Mucosa of stomach (tissue), 1 donor: ENCODE measurements around the gene GPC6.

Source experiments
- H3K27me3 ChIP-seq: one replicate; pipeline ENCODE4 v1.7.0; 2013; ENCODE audit warnings: mild to moderate bottlenecking, low read length; ENCODE audit not compliant: control insufficient read depth, insufficient read depth
- H3K36me3 ChIP-seq: one replicate; pipeline ENCODE4 v1.7.0; 2013; ENCODE audit warnings: low read length; ENCODE audit not compliant: control insufficient read depth, insufficient read depth
- H3K4me1 ChIP-seq: one replicate; pipeline ENCODE4 v1.7.0; 2013; ENCODE audit warnings: mild to moderate bottlenecking, low read length; ENCODE audit not compliant: control insufficient read depth, insufficient read depth
- H3K4me3 ChIP-seq: one replicate; pipeline ENCODE4 v1.7.0; 2013; ENCODE audit warnings: low read length
- H3K9ac ChIP-seq: one replicate; pipeline ENCODE4 v1.7.0; 2013; ENCODE audit warnings: mild to moderate bottlenecking, low read length, moderate library complexity
- H3K9me3 ChIP-seq: one replicate; pipeline ENCODE4 v1.7.0; 2013; ENCODE audit warnings: mild to moderate bottlenecking, low read length, moderate library complexity; ENCODE audit not compliant: control insufficient read depth
- donor health status: Pancreatic carcinoma.

GPC6 gene

GRCh38 chr13:94248454-94249228, 1022.0 kb downstream of the GPC6 start:
- H3K9me3 ChIP-seq: no peaks in the 10 kb centered on the region
- no peaks in the 10 kb centered on the region for H3K27me3 ChIP-seq
- H3K4me3 ChIP-seq: no peak overlapping the region
- H3K4me1 ChIP-seq: no peaks in the 10 kb centered on the region
- H3K36me3 ChIP-seq: no peaks in the 10 kb centered on the region
- H3K9ac ChIP-seq: no peak overlapping the region

- H3K36me3 ChIP-seq: no peaks in the 10 kb centered on the region
- no peaks in the 10 kb centered on the region for H3K9me3 ChIP-seq
- no peaks in the 10 kb centered on the region for H3K4me1 ChIP-seq
- no peak overlapping the region for H3K9ac ChIP-seq
- no peaks in the 10 kb centered on the region for H3K27me3 ChIP-seq
- H3K4me3 ChIP-seq: no peak overlapping the region
These were observed 1022.9 kb downstream of the GPC6 start for GRCh38 chr13:94249512-94249911.

GRCh38 chr13:94251831-94252608, 1025.4 kb downstream of the GPC6 start:
- H3K36me3 ChIP-seq: no peaks in the 10 kb centered on the region
- H3K27me3 ChIP-seq: no peaks in the 10 kb centered on the region
- H3K9me3 ChIP-seq: no peaks in the 10 kb centered on the region
- no peak overlapping the region for H3K9ac ChIP-seq
- no peak overlapping the region for H3K4me3 ChIP-seq
- H3K4me1 ChIP-seq: no peaks in the 10 kb centered on the region

GRCh38 chr13:94254737-94255136, 1028.1 kb downstream of the GPC6 start:
- no peak overlapping the region for H3K9ac ChIP-seq
- no peaks in the 10 kb centered on the region for H3K9me3 ChIP-seq
- no peak overlapping the region for H3K4me3 ChIP-seq
- no peaks in the 10 kb centered on the region for H3K4me1 ChIP-seq
- H3K36me3 ChIP-seq: no peaks in the 10 kb centered on the region
- H3K27me3 ChIP-seq: no peaks in the 10 kb centered on the region

- Histone ChIP-seq H3K9ac (no peak overlapping the region), H3K4me3 (no peak overlapping the region), H3K4me1 (no peaks in the 10 kb centered on the region), H3K27me3 (no peaks in the 10 kb centered on the region), H3K9me3 (no peaks in the 10 kb centered on the region), H3K36me3 (no peaks in the 10 kb centered on the region)
These were observed 1030.1 kb downstream of the GPC6 start for GRCh38 chr13:94256721-94257120.

- no peaks in the 10 kb centered on the region for H3K36me3 ChIP-seq
- H3K4me1 ChIP-seq: no peaks in the 10 kb centered on the region
- no peak overlapping the region for H3K9ac ChIP-seq
- H3K9me3 ChIP-seq: no peaks in the 10 kb centered on the region
- no peak overlapping the region for H3K4me3 ChIP-seq
- H3K27me3 ChIP-seq: no peaks in the 10 kb centered on the region
These were observed 1033.4 kb downstream of the GPC6 start for GRCh38 chr13:94259984-94260383.

GRCh38 chr13:94261163-94261562, 1034.6 kb downstream of the GPC6 start:
- no peaks in the 10 kb centered on the region for H3K9me3 ChIP-seq
- H3K4me1 ChIP-seq: no peaks in the 10 kb centered on the region
- no peak overlapping the region for H3K9ac ChIP-seq
- H3K36me3 ChIP-seq: no peaks in the 10 kb centered on the region
- no peak overlapping the region for H3K4me3 ChIP-seq
- no peaks in the 10 kb centered on the region for H3K27me3 ChIP-seq

- Histone ChIP-seq H3K27me3 (no peaks in the 10 kb centered on the region), H3K9me3 (no peaks in the 10 kb centered on the region), H3K9ac (no peak overlapping the region), H3K4me1 (no peaks in the 10 kb centered on the region), H3K4me3 (no peak overlapping the region), H3K36me3 (no peaks in the 10 kb centered on the region)
These were observed 1036.4 kb downstream of the GPC6 start for GRCh38 chr13:94263038-94263437.

GRCh38 chr13:94267581-94268366, 1041.2 kb downstream of the GPC6 start:
- Histone ChIP-seq H3K27me3 (no peaks in the 10 kb centered on the region), H3K36me3 (no peaks in the 10 kb centered on the region), H3K4me1 (no peaks in the 10 kb centered on the region)

GRCh38 chr13:94268661-94269060, 1042.1 kb downstream of the GPC6 start:
- Histone ChIP-seq H3K36me3 (no peaks in the 10 kb centered on the region), H3K4me1 (no peaks in the 10 kb centered on the region), H3K4me3 (no peak overlapping the region), H3K9ac (no peak overlapping the region), H3K27me3 (no peaks in the 10 kb centered on the region), H3K9me3 (no peaks in the 10 kb centered on the region)

More at GRCh38 chr13:94267581-94268366, 1041.2 kb downstream of the GPC6 start:
- H3K4me3 ChIP-seq: no peak overlapping the region
- no peaks in the 10 kb centered on the region for H3K9me3 ChIP-seq
- H3K9ac ChIP-seq: no peak overlapping the region

GRCh38 chr13:94269557-94269956, 1043.0 kb downstream of the GPC6 start:
- H3K4me3 ChIP-seq: no peak overlapping the region
- no peaks in the 10 kb centered on the region for H3K27me3 ChIP-seq
- no peaks in the 10 kb centered on the region for H3K9me3 ChIP-seq
- no peaks in the 10 kb centered on the region for H3K4me1 ChIP-seq
- H3K9ac ChIP-seq: no peak overlapping the region
- no peaks in the 10 kb centered on the region for H3K36me3 ChIP-seq

GRCh38 chr13:94270556-94270955, 1043.9 kb downstream of the GPC6 start:
- Histone ChIP-seq H3K36me3 (no peaks in the 10 kb centered on the region), H3K27me3 (no peaks in the 10 kb centered on the region), H3K4me3 (no peak overlapping the region), H3K9ac (no peak overlapping the region), H3K9me3 (no peaks in the 10 kb centered on the region), H3K4me1 (no peaks in the 10 kb centered on the region)
